Psoas muscle (tissue), 8 donors: ENCODE measurements around the gene FNBP1. TPM values are rescaled to one million over a fixed set of nuclear protein-coding genes. Genes with fewer than 3 reads are reported as not detected.

Experiments
- ATAC-seq, 4 donors: fragments of 200-7000 bp; cut with Tn5 transposase; one replicate each; pipeline ENCODE4 v1.9.1; 2020; ENCODE audit warnings: moderate library complexity in 3 of 4, mild to moderate bottlenecking in 2 of 4
- DNase-seq, 2 donors: peaks; one replicate each; pipeline ENCODE4 v3.0.0-alpha.2; 2020
- H3K27ac ChIP-seq: fragments of 200-600 bp; one replicate; pipeline ENCODE4 v1.8.0; 2022
- H3K27me3 ChIP-seq, 3 donors: fragments of 200-600 bp in 1 of 3; one replicate each; pipeline versions ENCODE4 v1.6.1 to v1.8.0; 2013 to 2022; ENCODE audit warnings: low read length in 2 of 3, mild to moderate bottlenecking in 2 of 3, moderate library complexity in 1 of 3; ENCODE audit not compliant: insufficient read depth in 3 of 3
- H3K36me3 ChIP-seq, 2 donors: fragments of 200-600 bp in 1 of 2; one replicate each; pipeline versions ENCODE4 v1.6.1 to v1.8.0; 2013 to 2022; ENCODE audit warnings: low read depth in 1 of 2, mild to moderate bottlenecking in 1 of 2, moderate library complexity in 1 of 2; ENCODE audit not compliant: insufficient read depth in 1 of 2
- H3K4me1 ChIP-seq: fragments of 200-600 bp; one replicate; pipeline ENCODE4 v1.8.0; 2022
- H3K4me3 ChIP-seq: fragments of 200-600 bp; one replicate; pipeline ENCODE4 v1.8.0; 2022; ENCODE audit warnings: mild to moderate bottlenecking
- H3K9me3 ChIP-seq: fragments of 200-600 bp; one replicate; pipeline ENCODE4 v1.8.0; 2022
- WGBS, 3 donors: extraction: QIAGEN DNeasy Blood & Tissue Kit; methylation state at CpG; one replicate each; pipeline versions ENCODE4 v1.1.6 to v1.1.7; 2013; 5-methylcytosine and 5-hydroxymethylcytosine counted together
- intact Hi-C, 2 donors: fragments of 100-400 bp; cut with DNase I; formaldehyde crosslinking; loops; one replicate each; pipeline versions ENCODE4 v1.11.0 to v1.14.2; 2022
- polyA plus RNA-seq, 3 donors: library from polyadenylated mRNA; stranded (reverse); fragments of 200-250 nt; gene quantifications; one replicate each; pipeline ENCODE4 v1.2.3, GENCODE V29; 2013
- total RNA-seq, 4 donors: library from RNA; stranded (reverse); fragmentation: NEBNext Ultra II Directional in 2 of 4; extraction: Animal tissue kit (Norgen Biotek cat#: 25700) in 2 of 4; gene quantifications; one replicate each; pipeline versions ENCODE4 v1.2.1 to v1.2.4, GENCODE V29; 2021 to 2023
- TF ChIP-seq, protein P1 (sequence below): fragments of 200-600 bp; IDR thresholded peaks from one replicate; pipeline ENCODE4 v1.8.0; 2022; ENCODE audit warnings: antibody characterized with exemption
- donor health status: healthy with polysubstance abuse.
- donor health status: DM: no; HTN: no; CAD: no; lungs with moderate emphysema.
- donor health status: Bipolar disorder and iron deficiency.
- donor health status: healthy.
- donor health status: DM: yes; HTN: yes; CAD: no.
- donor health status: DM: no; HTN: no; CAD: no.
- donor health status: DM: no; HTN: no; CAD: no.
- donor health status: DM: yes; HTN: yes; CAD: no.

The FNBP1 gene
- total and polyA plus RNA-seq, 7 donors, result 4.6 to 30.5 (median 27.2) TPM

DNA sequence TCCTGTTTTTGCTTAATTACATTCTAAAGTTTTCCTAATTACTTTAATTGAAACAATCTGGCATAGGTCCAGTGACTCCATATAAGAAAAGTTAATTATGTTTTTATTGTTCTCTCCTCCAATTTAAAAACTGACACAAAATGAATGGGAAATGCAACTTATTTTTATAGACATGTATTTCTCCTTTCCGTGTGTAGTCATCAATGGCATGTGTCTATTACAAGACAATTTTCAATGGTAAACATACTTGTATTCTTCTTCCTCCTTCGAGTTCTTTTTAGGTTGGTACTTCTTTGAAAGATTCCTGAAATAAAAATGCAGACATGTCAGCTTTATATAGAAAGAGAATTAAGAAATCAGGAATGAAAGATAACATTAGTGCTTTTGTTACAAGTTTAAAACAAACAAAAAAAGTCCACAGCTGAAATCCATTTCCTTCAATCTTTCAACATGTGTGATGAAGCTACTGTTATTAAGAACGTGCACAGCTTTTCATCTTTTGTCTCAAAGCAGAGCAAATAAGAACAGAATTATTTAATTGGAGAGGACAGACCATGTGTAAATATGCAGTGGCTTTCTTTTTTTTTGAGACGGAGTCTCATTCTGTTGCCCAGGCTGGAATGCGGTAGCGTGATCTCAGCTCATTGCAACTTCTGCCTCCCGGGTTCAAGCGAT lies 63.8 kb downstream of the FNBP1 start:
- H3K4me3 ChIP-seq, result no peak overlapping the region
- intact Hi-C loops, result no loop called here
- no peaks in the 10 kb centered on the region for H3K27me3 ChIP-seq
- H3K4me1 ChIP-seq, result no peaks in the 10 kb centered on the region
- peaks cover 0 to 51% of the 10 kb centered on the region in 2 donors for H3K36me3 ChIP-seq
- WGBS, 3 donors, result 88 to 92% (median 91%) methylated on average over 8 of the region's 8 CpGs
- H3K27ac ChIP-seq, result no peak overlapping the region
- no peaks in the 10 kb centered on the region for H3K9me3 ChIP-seq
- TF ChIP-seq, protein P1, sequence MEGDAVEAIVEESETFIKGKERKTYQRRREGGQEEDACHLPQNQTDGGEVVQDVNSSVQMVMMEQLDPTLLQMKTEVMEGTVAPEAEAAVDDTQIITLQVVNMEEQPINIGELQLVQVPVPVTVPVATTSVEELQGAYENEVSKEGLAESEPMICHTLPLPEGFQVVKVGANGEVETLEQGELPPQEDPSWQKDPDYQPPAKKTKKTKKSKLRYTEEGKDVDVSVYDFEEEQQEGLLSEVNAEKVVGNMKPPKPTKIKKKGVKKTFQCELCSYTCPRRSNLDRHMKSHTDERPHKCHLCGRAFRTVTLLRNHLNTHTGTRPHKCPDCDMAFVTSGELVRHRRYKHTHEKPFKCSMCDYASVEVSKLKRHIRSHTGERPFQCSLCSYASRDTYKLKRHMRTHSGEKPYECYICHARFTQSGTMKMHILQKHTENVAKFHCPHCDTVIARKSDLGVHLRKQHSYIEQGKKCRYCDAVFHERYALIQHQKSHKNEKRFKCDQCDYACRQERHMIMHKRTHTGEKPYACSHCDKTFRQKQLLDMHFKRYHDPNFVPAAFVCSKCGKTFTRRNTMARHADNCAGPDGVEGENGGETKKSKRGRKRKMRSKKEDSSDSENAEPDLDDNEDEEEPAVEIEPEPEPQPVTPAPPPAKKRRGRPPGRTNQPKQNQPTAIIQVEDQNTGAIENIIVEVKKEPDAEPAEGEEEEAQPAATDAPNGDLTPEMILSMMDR, result no peak
- ATAC-seq (no peak), DNase-seq (no peak)

- 91 to 94% (median 93%) methylated on average over 4 of the region's 4 CpGs for WGBS, 3 donors
- no peak for DNase-seq
- H3K4me1 ChIP-seq, result peaks cover 8% of the 10 kb centered on the region
- intact Hi-C loops, result no loop called here
- peaks cover 0 to 57% of the 10 kb centered on the region in 2 donors for H3K36me3 ChIP-seq
- no peak overlapping the region for H3K27ac ChIP-seq
- no peaks in the 10 kb centered on the region for H3K9me3 ChIP-seq
- no peak overlapping the region for H3K4me3 ChIP-seq
- H3K27me3 ChIP-seq, result no peaks in the 10 kb centered on the region
- TF ChIP-seq, protein P1, result no peak
- ATAC-seq, result no peak
Observed at GRCh38 chr9:129972816-129973215, 70.2 kb downstream of the FNBP1 start.

DNA sequence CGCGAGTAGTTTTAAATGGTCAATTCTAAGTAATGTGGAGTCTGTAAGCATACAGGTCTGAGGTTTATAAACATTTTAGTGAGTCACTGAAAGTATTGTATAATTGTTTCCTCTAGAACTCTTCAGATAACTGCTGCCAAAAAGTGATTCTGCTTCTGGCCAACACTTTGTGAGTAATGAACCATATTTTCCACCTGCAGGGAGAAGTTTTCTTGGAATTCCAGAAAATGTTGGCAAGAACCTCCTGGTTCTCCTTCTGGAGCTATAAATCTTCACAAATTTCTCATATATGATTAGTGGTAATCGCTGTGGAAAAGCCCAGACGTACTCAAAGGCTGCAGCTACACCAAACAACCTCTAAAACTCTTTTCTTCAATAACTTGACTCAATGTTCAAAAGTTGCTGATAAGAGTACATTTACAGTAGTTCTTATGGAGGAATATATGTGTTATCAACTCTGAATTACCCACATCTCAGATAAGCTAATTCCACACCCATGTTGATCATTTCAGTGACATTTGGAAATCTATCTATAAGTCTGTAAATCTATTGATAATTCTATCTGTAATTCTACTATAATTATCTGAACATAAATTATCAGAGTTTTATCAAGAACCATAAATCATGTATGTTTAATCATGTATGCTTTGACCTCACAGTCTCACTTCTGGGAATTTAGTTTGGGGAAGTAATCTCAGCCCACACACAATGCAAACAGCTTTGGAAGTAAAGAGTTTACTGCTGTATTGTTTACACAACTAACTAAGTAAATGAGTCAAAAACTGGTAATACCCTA lies 74.1 kb downstream of the FNBP1 start:
- ATAC-seq (peak in 1 of 4 donors; percentile 54), DNase-seq (no peak)
- no peak overlapping the region for H3K27ac ChIP-seq
- TF ChIP-seq, protein P1, result no peak
- H3K9me3 ChIP-seq, result no peaks in the 10 kb centered on the region
- 42 to 49% (median 48%) methylated on average over 4 of the region's 4 CpGs for WGBS, 3 donors
- H3K36me3 ChIP-seq, result peaks cover 0 to 25% of the 10 kb centered on the region in 2 donors
- intact Hi-C loops, result loop anchor here in 1 of 2 donors (10.0 kb wide), 1 partner anchor 76 kb away; the partner anchor contains the start of gene FNBP1
- peaks cover 9% of the 10 kb centered on the region for H3K4me1 ChIP-seq
- H3K4me3 ChIP-seq, result no peak overlapping the region
- no peaks in the 10 kb centered on the region for H3K27me3 ChIP-seq

DNA sequence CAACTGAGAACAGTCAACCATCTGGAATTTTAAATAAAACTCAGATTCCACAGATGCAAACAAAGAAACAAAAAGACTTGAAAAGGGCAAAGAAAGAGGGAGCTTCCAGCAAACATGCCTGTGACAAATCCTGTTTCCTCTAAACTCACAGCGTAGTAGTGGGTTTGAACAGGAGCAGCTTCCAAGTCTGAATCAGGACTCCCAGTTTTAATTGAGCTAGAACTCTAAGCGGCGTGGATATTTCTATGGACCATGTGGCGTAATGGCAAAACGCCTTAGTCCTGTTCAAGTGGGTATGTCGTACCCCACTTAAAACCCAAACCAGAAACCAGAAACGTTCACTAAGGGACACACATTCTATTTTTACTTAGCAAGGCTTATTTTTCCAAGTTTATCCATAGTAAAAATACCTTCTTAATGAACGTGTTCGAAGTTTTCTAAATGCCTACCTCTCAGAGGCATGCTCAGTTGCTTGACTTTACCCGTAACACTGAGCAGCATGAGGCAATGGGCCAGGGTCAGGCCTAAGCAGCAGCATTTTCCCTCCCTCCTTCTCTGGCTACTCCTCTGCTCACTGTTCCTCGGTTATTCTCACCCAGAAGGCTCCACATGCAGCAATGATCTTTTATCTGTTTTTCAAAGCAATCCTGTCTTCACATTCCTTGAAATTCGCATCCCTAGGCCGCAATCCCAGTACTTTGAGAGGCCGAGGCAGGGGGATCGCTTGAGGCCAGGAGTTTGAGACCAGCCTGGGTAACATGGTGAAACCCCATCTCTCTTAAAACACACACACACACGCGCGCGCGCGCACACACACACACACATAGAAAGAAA lies 77.9 kb downstream of the FNBP1 start:
- Histone ChIP-seq H3K36me3 (peaks cover 0 to 5% of the 10 kb centered on the region in 2 donors), H3K4me1 (peaks cover 11% of the 10 kb centered on the region), H3K9me3 (no peaks in the 10 kb centered on the region), H3K4me3 (no peak overlapping the region), H3K27ac (peak overlapping the region; percentile 62), H3K27me3 (no peaks in the 10 kb centered on the region)
- 70 to 77% (median 71%) methylated on average over 21 of the region's 21 CpGs for WGBS, 3 donors
- intact Hi-C loops, result loop anchor here in 1 of 2 donors (10.0 kb wide), 1 partner anchor 80 kb away; the partner anchor contains the start of gene FNBP1
- DNase-seq (no peak), ATAC-seq (no peak)
- TF ChIP-seq, protein P1, result no peak
